ENCODE measurements around the gene MLF1. TPM values are rescaled to one million over a fixed set of nuclear protein-coding genes. Genes with fewer than 3 reads are reported as not detected.

The MLF1 gene
- total RNA-seq, 1 experiment from 2014 or later: 53.0 TPM

DNA sequence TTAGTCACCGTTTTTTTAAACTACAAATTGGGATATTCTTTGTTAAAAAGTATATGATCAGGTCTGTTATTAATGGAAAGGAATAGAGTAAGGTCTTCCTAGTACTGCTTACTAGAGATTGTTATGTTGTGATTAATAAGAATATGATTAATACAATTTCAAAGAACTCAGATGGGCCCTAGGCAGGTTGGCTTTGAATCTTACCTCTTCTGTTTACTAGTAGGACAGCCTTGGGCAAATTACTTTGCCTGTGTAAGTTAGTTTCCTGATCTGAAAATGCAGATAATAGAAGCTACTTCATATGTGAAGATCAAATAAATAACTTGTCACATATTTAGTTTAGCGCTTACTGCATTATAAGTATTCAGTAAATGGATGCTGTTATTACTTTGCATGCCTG lies 80.2 kb downstream of the MLF1 start:
- Mint-ChIP-seq H3K36me3 (ENCODE audit: insufficient read depth, unreplicated experiment) (peaks cover 50% of the 10 kb centered on the region), H3K4me1 (ENCODE audit: low read depth, unreplicated experiment) (no peaks in the 10 kb centered on the region), H3K27me3 (ENCODE audit: unreplicated experiment) (no peaks in the 10 kb centered on the region), H3K27ac (ENCODE audit: unreplicated experiment) (no peak overlapping the region), H3K9me3 (ENCODE audit: low read depth, unreplicated experiment) (no peaks in the 10 kb centered on the region), H3K4me3 (ENCODE audit: low read depth, unreplicated experiment) (no peak overlapping the region)
- CTCF ChIA-PET: no interaction called here
- BruUV-seq (replicated peaks): no TSS peak
- DNase-seq: no peak
- TF ChIP-seq, protein P1, sequence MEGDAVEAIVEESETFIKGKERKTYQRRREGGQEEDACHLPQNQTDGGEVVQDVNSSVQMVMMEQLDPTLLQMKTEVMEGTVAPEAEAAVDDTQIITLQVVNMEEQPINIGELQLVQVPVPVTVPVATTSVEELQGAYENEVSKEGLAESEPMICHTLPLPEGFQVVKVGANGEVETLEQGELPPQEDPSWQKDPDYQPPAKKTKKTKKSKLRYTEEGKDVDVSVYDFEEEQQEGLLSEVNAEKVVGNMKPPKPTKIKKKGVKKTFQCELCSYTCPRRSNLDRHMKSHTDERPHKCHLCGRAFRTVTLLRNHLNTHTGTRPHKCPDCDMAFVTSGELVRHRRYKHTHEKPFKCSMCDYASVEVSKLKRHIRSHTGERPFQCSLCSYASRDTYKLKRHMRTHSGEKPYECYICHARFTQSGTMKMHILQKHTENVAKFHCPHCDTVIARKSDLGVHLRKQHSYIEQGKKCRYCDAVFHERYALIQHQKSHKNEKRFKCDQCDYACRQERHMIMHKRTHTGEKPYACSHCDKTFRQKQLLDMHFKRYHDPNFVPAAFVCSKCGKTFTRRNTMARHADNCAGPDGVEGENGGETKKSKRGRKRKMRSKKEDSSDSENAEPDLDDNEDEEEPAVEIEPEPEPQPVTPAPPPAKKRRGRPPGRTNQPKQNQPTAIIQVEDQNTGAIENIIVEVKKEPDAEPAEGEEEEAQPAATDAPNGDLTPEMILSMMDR (IDR thresholded peaks at IDR 0.05; ENCODE audit: unreplicated experiment): no peak
- intact Hi-C loops (cut with micrococcal nuclease; ENCODE audit: unreplicated experiment): loop anchor here (10.0 kb wide), 1 partner anchor 604 kb away; no protein-coding TSS in a partner anchor

DNA sequence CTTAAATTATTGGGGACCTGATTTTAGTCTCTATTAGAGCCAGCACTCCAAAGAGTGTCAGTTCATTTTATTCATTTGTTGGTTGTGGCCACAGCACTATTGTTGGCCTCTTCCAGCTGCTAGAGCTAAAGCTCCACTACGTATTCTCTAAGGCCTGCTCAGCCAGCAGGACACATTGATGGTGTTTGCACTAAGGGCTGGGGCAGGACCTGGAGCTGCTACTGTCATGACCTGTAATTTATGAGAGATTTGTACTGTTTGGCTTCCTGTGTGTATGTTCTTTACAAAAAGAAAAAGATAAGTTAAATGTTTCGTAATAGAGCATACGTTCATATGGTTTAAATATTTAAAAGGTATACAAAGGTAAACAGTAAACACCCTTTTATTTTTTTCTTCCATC lies 81.5 kb downstream of the MLF1 start:
- TF ChIP-seq, protein P1 (IDR thresholded peaks at IDR 0.05; ENCODE audit: unreplicated experiment): no peak
- DNase-seq: no peak
- intact Hi-C loops (cut with micrococcal nuclease; ENCODE audit: unreplicated experiment): loop anchor here (10.0 kb wide), 1 partner anchor 602 kb away; no protein-coding TSS in a partner anchor
- Mint-ChIP-seq H3K4me3 (ENCODE audit: low read depth, unreplicated experiment) (no peak overlapping the region), H3K4me1 (ENCODE audit: low read depth, unreplicated experiment) (peaks cover 10% of the 10 kb centered on the region), H3K27ac (ENCODE audit: unreplicated experiment) (no peak overlapping the region), H3K9me3 (ENCODE audit: low read depth, unreplicated experiment) (no peaks in the 10 kb centered on the region), H3K36me3 (ENCODE audit: insufficient read depth, unreplicated experiment) (peaks cover 50% of the 10 kb centered on the region), H3K27me3 (ENCODE audit: unreplicated experiment) (no peaks in the 10 kb centered on the region)
- no TSS peak for BruUV-seq (replicated peaks)
- CTCF ChIA-PET: interaction anchor here (0.6 to 1.7 kb wide), 2 partner anchors 8 to 275 kb away, joined by 4 to 5 read pairs; partner anchors contain the start of gene GFM1

Other genes with a start within 250 kb of the MLF1 start
- 77.3 and 77.9 TPM in 2 replicates for gene GFM1, start 73.3 kb downstream of the MLF1 start, total RNA-seq (2022)
- gene LXN, start 101.5 kb downstream of the MLF1 start, total RNA-seq (2022): 42.8 and 43.4 TPM in 2 replicates
- gene RARRES1, start 161.3 kb downstream of the MLF1 start, total RNA-seq (2022): 1,088 and 1,195 TPM in 2 replicates
- 95.8 and 100 TPM in 2 replicates for gene MFSD1, start 230.9 kb downstream of the MLF1 start, total RNA-seq (2022)